ENCODE results near the gene LRIT2. TPM values are rescaled to one million over a fixed set of nuclear protein-coding genes. Genes with fewer than 3 reads are reported as not detected.

LRIT2 gene
- polyA plus RNA-seq, 3 donors, result not detected

GRCh38 chr10:84208023-84208422 lies 17.3 kb downstream of the LRIT2 start:
- Histone ChIP-seq H3K36me3 (replicated peaks in 1 of 2; ENCODE audit: control insufficient read depth in 1 of 2, insufficient read depth in 2 of 2, low read length in 2 of 2) (no peaks in the 10 kb centered on the region), H3K4me3 (replicated peaks in 1 of 3; ENCODE audit: low read depth in 2 of 3, low read length in 3 of 3) (no peak overlapping the region), H3K4me1 (ENCODE audit: control insufficient read depth in 1 of 2, insufficient read depth in 2 of 2, low read length in 2 of 2) (no peaks in the 10 kb centered on the region), H3K9ac (ENCODE audit: insufficient read depth, low read length, poor library complexity, severe bottlenecking) (no peak overlapping the region), H4K20me1 (ENCODE audit: insufficient read depth, low read length) (no peaks in the 10 kb centered on the region), H3K4me2 (replicated peaks; ENCODE audit: extremely low read depth, low read length, poor library complexity, severe bottlenecking) (no peak overlapping the region), H3K9me3 (replicated peaks in 1 of 2; ENCODE audit: control insufficient read depth in 1 of 2, insufficient read depth in 1 of 2, low read length in 2 of 2) (no peaks in the 10 kb centered on the region), H3K27ac (ENCODE audit: low read depth in 1 of 2, low read length in 2 of 2) (no peak overlapping the region), H2AFZ (ENCODE audit: insufficient read depth, low read depth, low read length, poor library complexity, severe bottlenecking) (no peak overlapping the region), H3K27me3 (ENCODE audit: control insufficient read depth in 2 of 2, insufficient read depth in 2 of 2, low read length in 2 of 2) (no peaks in the 10 kb centered on the region), H3K79me2 (ENCODE audit: insufficient read depth, low read length) (no peaks in the 10 kb centered on the region)
- H3K4me1 Mint-ChIP-seq, result no peaks in the 10 kb centered on the region
- intact Hi-C loops (cut with micrococcal nuclease), result no loop called here
- DNase-seq, result no peak
- H3K4me3 Mint-ChIP-seq, result no peak overlapping the region
- H3K36me3 Mint-ChIP-seq, result no peaks in the 10 kb centered on the region
- H3K27me3 Mint-ChIP-seq (ENCODE audit: low read depth in 3 of 3), result peaks cover 4 to 13% (median 8%) of the 10 kb centered on the region in 3 donors
- no peaks in the 10 kb centered on the region for H3K9me3 Mint-ChIP-seq
- no peak for TF ChIP-seq CTCF (IDR thresholded peaks at IDR 0.05)
- no peak overlapping the region for H3K27ac Mint-ChIP-seq
- WGBS (ENCODE audit: insufficient coverage), result 87% methylated on average over 8 of the region's 10 CpGs

- Histone ChIP-seq H4K20me1 (ENCODE audit: insufficient read depth, low read length) (no peaks in the 10 kb centered on the region), H3K79me2 (ENCODE audit: insufficient read depth, low read length) (no peaks in the 10 kb centered on the region), H3K36me3 (replicated peaks in 1 of 2; ENCODE audit: control insufficient read depth in 1 of 2, insufficient read depth in 2 of 2, low read length in 2 of 2) (no peaks in the 10 kb centered on the region), H3K4me2 (replicated peaks; ENCODE audit: extremely low read depth, low read length, poor library complexity, severe bottlenecking) (no peak overlapping the region), H3K4me3 (replicated peaks in 1 of 3; ENCODE audit: low read depth in 2 of 3, low read length in 3 of 3) (no peak overlapping the region), H3K27me3 (ENCODE audit: control insufficient read depth in 2 of 2, insufficient read depth in 2 of 2, low read length in 2 of 2) (no peaks in the 10 kb centered on the region), H2AFZ (ENCODE audit: insufficient read depth, low read depth, low read length, poor library complexity, severe bottlenecking) (no peak overlapping the region), H3K9me3 (replicated peaks in 1 of 2; ENCODE audit: control insufficient read depth in 1 of 2, insufficient read depth in 1 of 2, low read length in 2 of 2) (no peaks in the 10 kb centered on the region), H3K4me1 (ENCODE audit: control insufficient read depth in 1 of 2, insufficient read depth in 2 of 2, low read length in 2 of 2) (no peaks in the 10 kb centered on the region), H3K27ac (ENCODE audit: low read depth in 1 of 2, low read length in 2 of 2) (no peak overlapping the region), H3K9ac (ENCODE audit: insufficient read depth, low read length, poor library complexity, severe bottlenecking) (no peak overlapping the region)
- no peak for DNase-seq
- Mint-ChIP-seq H3K36me3 (no peaks in the 10 kb centered on the region), H3K27me3 (ENCODE audit: low read depth in 3 of 3) (peaks cover 4 to 8% (median 4%) of the 10 kb centered on the region in 3 donors), H3K27ac (no peak overlapping the region), H3K4me1 (no peaks in the 10 kb centered on the region), H3K4me3 (no peak overlapping the region), H3K9me3 (no peaks in the 10 kb centered on the region)
- 94% methylated on average over 4 of the region's 6 CpGs for WGBS (ENCODE audit: insufficient coverage)
- intact Hi-C loops (cut with micrococcal nuclease), result no loop called here
- TF ChIP-seq CTCF (IDR thresholded peaks at IDR 0.05), result peak; percentile 26
Observed at GRCh38 chr10:84205853-84206525, 19.4 kb downstream of the LRIT2 start.

Measured in CD14-positive monocyte (primary cell).